GM12891 (cell line): ENCODE data around the gene TMEM270.

Source experiments
- DNase-seq: peaks from one replicate; pipeline ENCODE4 v3.0.0; 2011; ENCODE audit warnings: low spot score; ENCODE audit not compliant: insufficient read length
- FAIRE-seq: peaks from 2 replicates; lab custom pipeline; 2011; peaks lifted over from hg19 to GRCh38; lab: Jason Lieb, UNC
- PAX5 ChIP-seq: IDR thresholded peaks from 2 replicates; pipeline ENCODE4 v1.6.1; 2011; ENCODE audit warnings: low read length, moderate library complexity, mild to moderate bottlenecking; ENCODE audit not compliant: insufficient read depth, severe bottlenecking
- POLR2A ChIP-seq: IDR thresholded peaks from 2 replicates; pipeline ENCODE4 v1.6.1; 2011; ENCODE audit warnings: low read depth, low read length, control low read depth
- POLR2AphosphoS5 ChIP-seq: IDR thresholded peaks from 2 replicates; pipeline ENCODE4 v1.6.1; 2011; ENCODE audit warnings: low read depth, low read length, control low read depth
- POU2F2 ChIP-seq: IDR thresholded peaks from 2 replicates; pipeline ENCODE4 v1.6.1; 2011; ENCODE audit warnings: low read depth, mild to moderate bottlenecking, control low read depth, low read length, moderate library complexity
- SPI1 ChIP-seq: IDR thresholded peaks from 2 replicates; pipeline ENCODE4 v1.6.1; 2011; ENCODE audit warnings: low read depth, low read length, control low read depth
- TAF1 ChIP-seq: IDR thresholded peaks from 2 replicates; pipeline ENCODE4 v1.6.1; 2011; ENCODE audit warnings: low read depth, low read length, control low read depth

TMEM270 gene

GRCh38 chr7:73903321-73904218 is 42.6 kb downstream of the TMEM270 start:
- DNase-seq (no peak), FAIRE-seq (no peak)
- TF ChIP-seq TAF1 (no peak), POLR2AphosphoS5 (no peak), PAX5 (no peak), SPI1 (no peak), POU2F2 (no peak), POLR2A (no peak)

- DNase-seq: no peak
- TF ChIP-seq POU2F2: no peak
- FAIRE-seq: no peak
Measured at GRCh38 chr7:73904219-73905137, 43.5 kb downstream of the TMEM270 start.

- TF ChIP-seq PAX5: no peak
- no peak for TF ChIP-seq TAF1
- TF ChIP-seq POU2F2: no peak
- TF ChIP-seq SPI1: no peak
- no peak for TF ChIP-seq POLR2AphosphoS5
- no peak for TF ChIP-seq POLR2A
- FAIRE-seq: no peak
- no peak for DNase-seq
Measured at GRCh38 chr7:73905360-73905759, 44.4 kb downstream of the TMEM270 start.

- FAIRE-seq: no peak
- DNase-seq: no peak
- TF ChIP-seq SPI1: no peak
- TF ChIP-seq PAX5: no peak
- TF ChIP-seq POLR2A: no peak
- TF ChIP-seq TAF1: no peak
- no peak for TF ChIP-seq POU2F2
- no peak for TF ChIP-seq POLR2AphosphoS5
Measured at GRCh38 chr7:73906874-73907273, 45.9 kb downstream of the TMEM270 start.

- no peak for DNase-seq
- FAIRE-seq: no peak
- TF ChIP-seq TAF1 (no peak), POU2F2 (no peak), PAX5 (no peak), POLR2A (no peak)
Measured at GRCh38 chr7:73907554-73908122, 46.7 kb downstream of the TMEM270 start.

- TF ChIP-seq POLR2A: no peak
- no peak for TF ChIP-seq PAX5
- TF ChIP-seq POLR2AphosphoS5: no peak
- TF ChIP-seq POU2F2: no peak
- TF ChIP-seq TAF1: no peak
- TF ChIP-seq SPI1: no peak
- no peak for FAIRE-seq
- DNase-seq: no peak
Measured at GRCh38 chr7:73908123-73908611, 47.2 kb downstream of the TMEM270 start.

GRCh38 chr7:73909051-73909941 is 48.3 kb downstream of the TMEM270 start:
- FAIRE-seq (no peak), DNase-seq (no peak)
- TF ChIP-seq SPI1 (peak; percentile 69), TAF1 (no peak), PAX5 (no peak), POLR2A (no peak)

- FAIRE-seq (no peak), DNase-seq (no peak)
- TF ChIP-seq POU2F2 (no peak), PAX5 (no peak), TAF1 (no peak), POLR2A (no peak), SPI1 (no peak), POLR2AphosphoS5 (no peak)
Measured at GRCh38 chr7:73909996-73910395, 49.0 kb downstream of the TMEM270 start.

GRCh38 chr7:73912223-73912622 is 51.3 kb downstream of the TMEM270 start:
- FAIRE-seq (no peak), DNase-seq (no peak)
- no peak for TF ChIP-seq PAX5
- TF ChIP-seq TAF1: no peak
- no peak for TF ChIP-seq POLR2A
- no peak for TF ChIP-seq SPI1
- no peak for TF ChIP-seq POU2F2
- no peak for TF ChIP-seq POLR2AphosphoS5
